Cardiac muscle cell (in vitro differentiated cells and primary cell): ENCODE results near the gene HIVEP3. TPM values are rescaled to one million over a fixed set of nuclear protein-coding genes. Genes with fewer than 3 reads are reported as not detected.

Experiments
- DNase-seq, 2 donors: peaks; one replicate each; pipeline versions ENCODE4 v3.0.0 to v3.0.0-alpha.2; 2010 to 2017; ENCODE audit warnings: low read depth in 1 of 2, low spot score in 1 of 2
- H3K27ac ChIP-seq: fragments of 200-600 bp; sonication (generic); 2 replicates; pipeline ENCODE4 v1.5.1; 2016
- H3K27me3 ChIP-seq: fragments of 200-600 bp; sonication (generic); 2 replicates; pipeline ENCODE4 v1.6.0; 2016; ENCODE audit warnings: control low read depth
- H3K36me3 ChIP-seq: fragments of 200-600 bp; sonication (generic); 2 replicates; pipeline ENCODE4 v1.5.1; 2016; ENCODE audit warnings: control low read depth
- H3K4me1 ChIP-seq: fragments of 200-600 bp; sonication (generic); 2 replicates; pipeline ENCODE4 v1.8.1; 2017; ENCODE audit warnings: low read depth, mild to moderate bottlenecking, mixed run types
- H3K4me3 ChIP-seq: fragments of 200-600 bp; sonication (generic); 2 replicates; pipeline ENCODE4 v1.5.1; 2016; ENCODE audit warnings: mild to moderate bottlenecking
- H3K9me3 ChIP-seq: fragments of 200-600 bp; sonication (generic); 2 replicates; pipeline ENCODE4 v1.5.1; 2017; ENCODE audit warnings: low read depth, mild to moderate bottlenecking, control low read depth
- CTCF ChIP-seq: IDR thresholded peaks from 2 replicates; pipeline ENCODE4 v1.5.1; 2012; ENCODE audit warnings: low read depth, mild to moderate bottlenecking, low read length
- polyA plus RNA-seq: library from polyadenylated mRNA; unstranded; fragments of >200 nt; fragmentation: Nextera tagmentation; extraction: Ambion mirVana; gene quantifications from 2 replicates; pipeline ENCODE4 v1.2.1, GENCODE V29; 2016
- total RNA-seq: library from RNA; depleted of rRNA; stranded (reverse); fragments of >200 nt; gene quantifications from 2 replicates; pipeline ENCODE4 v1.2.3, GENCODE V29; 2016

The HIVEP3 gene
- total and polyA plus RNA-seq, 2 experiments from 2014 or later: 0.42 to 0.62 TPM

GRCh38 chr1:41766041-41766440, 152.7 kb downstream of the HIVEP3 start:
- Histone ChIP-seq H3K4me1 (peaks cover 7% of the 10 kb centered on the region), H3K27me3 (no peaks in the 10 kb centered on the region), H3K27ac (no peak overlapping the region), H3K36me3 (no peaks in the 10 kb centered on the region), H3K9me3 (no peaks in the 10 kb centered on the region), H3K4me3 (no peak overlapping the region)
- no peak for TF ChIP-seq CTCF
- DNase-seq: no peak

- no peaks in the 10 kb centered on the region for H3K36me3 ChIP-seq
- H3K9me3 ChIP-seq: no peaks in the 10 kb centered on the region
- no peak overlapping the region for H3K27ac ChIP-seq
- H3K4me1 ChIP-seq: peaks cover 7% of the 10 kb centered on the region
- no peaks in the 10 kb centered on the region for H3K27me3 ChIP-seq
- no peak for TF ChIP-seq CTCF
- peak in 1 of 2 donors; percentile 27 for DNase-seq
- H3K4me3 ChIP-seq: no peak overlapping the region
These were observed 153.6 kb downstream of the HIVEP3 start for GRCh38 chr1:41765152-41765551.

- H3K27ac ChIP-seq: no peak overlapping the region
- H3K9me3 ChIP-seq: no peaks in the 10 kb centered on the region
- H3K4me1 ChIP-seq: peaks cover 7% of the 10 kb centered on the region
- no peaks in the 10 kb centered on the region for H3K36me3 ChIP-seq
- H3K4me3 ChIP-seq: no peak overlapping the region
- TF ChIP-seq CTCF: no peak
- DNase-seq: no peak
- no peaks in the 10 kb centered on the region for H3K27me3 ChIP-seq
These were observed 154.1 kb downstream of the HIVEP3 start for GRCh38 chr1:41764656-41765055.

GRCh38 chr1:41762777-41763176, 155.9 kb downstream of the HIVEP3 start:
- no peaks in the 10 kb centered on the region for H3K9me3 ChIP-seq
- no peaks in the 10 kb centered on the region for H3K27me3 ChIP-seq
- DNase-seq: no peak
- H3K4me3 ChIP-seq: no peak overlapping the region
- H3K27ac ChIP-seq: no peak overlapping the region
- TF ChIP-seq CTCF: no peak
- H3K4me1 ChIP-seq: peaks cover 7% of the 10 kb centered on the region
- no peaks in the 10 kb centered on the region for H3K36me3 ChIP-seq

GRCh38 chr1:41762251-41762650, 156.5 kb downstream of the HIVEP3 start:
- no peaks in the 10 kb centered on the region for H3K9me3 ChIP-seq
- no peak for TF ChIP-seq CTCF
- DNase-seq: no peak

More at GRCh38 chr1:41762251-41762650, 156.5 kb downstream of the HIVEP3 start:
- Histone ChIP-seq H3K27ac (no peak overlapping the region), H3K36me3 (no peaks in the 10 kb centered on the region), H3K4me1 (peaks cover 7% of the 10 kb centered on the region), H3K27me3 (no peaks in the 10 kb centered on the region), H3K4me3 (no peak overlapping the region)
